Natural killer cell (primary cell): ENCODE measurements around the gene ATG13. TPM values are rescaled to one million over a fixed set of nuclear protein-coding genes. Genes with fewer than 3 reads are reported as not detected.

ENCODE experiments used
- ATAC-seq, 3 donors: fragments of 150-1000 bp in 2 of 3; fragments of 200-7000 bp in 1 of 3; cut with Tn5 transposase; 1 replicate in 1 of 3; 2 replicates in 2 of 3; pipeline ENCODE4 v1.10.0; 2021; ENCODE audit warnings: mild to moderate bottlenecking in 2 of 3, moderate library complexity in 2 of 3
- DNase-seq, 2 donors: peaks; one replicate each; pipeline versions ENCODE4 v3.0.0 to v3.0.0-alpha.2; 2013 to 2021; ENCODE audit warnings: mixed read lengths in 1 of 2
- H3K27ac ChIP-seq: one replicate; pipeline ENCODE4 v1.5.1; 2013; ENCODE audit warnings: mild to moderate bottlenecking, low read length
- H3K27me3 ChIP-seq: one replicate; pipeline ENCODE4 v1.6.1; 2013; ENCODE audit warnings: low read length; ENCODE audit not compliant: control insufficient read depth, insufficient read depth
- H3K36me3 ChIP-seq: one replicate; pipeline ENCODE4 v1.6.1; 2013; ENCODE audit warnings: low read length; ENCODE audit not compliant: control insufficient read depth, insufficient read depth
- H3K4me1 ChIP-seq: one replicate; pipeline ENCODE4 v1.6.1; 2013; ENCODE audit warnings: low read length; ENCODE audit not compliant: control insufficient read depth, insufficient read depth
- H3K4me3 ChIP-seq: one replicate; pipeline ENCODE4 v1.5.1; 2013; ENCODE audit warnings: low read length
- H3K9me3 ChIP-seq: one replicate; pipeline ENCODE4 v1.6.1; 2013; ENCODE audit warnings: low read length; ENCODE audit not compliant: control insufficient read depth, insufficient read depth
- H3K27ac Mint-ChIP-seq, 2 donors: one replicate each; pipeline ENCODE4 v1.8.0; 2022; ENCODE audit warnings: mild to moderate bottlenecking in 2 of 2, mixed read lengths in 2 of 2, moderate library complexity in 1 of 2
- H3K27me3 Mint-ChIP-seq, 2 donors: one replicate each; pipeline ENCODE4 v1.8.0; 2022; ENCODE audit warnings: low read depth in 2 of 2, mixed read lengths in 2 of 2
- H3K36me3 Mint-ChIP-seq: one replicate; pipeline ENCODE4 v1.8.0; 2022; ENCODE audit warnings: mixed read lengths
- H3K4me1 Mint-ChIP-seq, 2 donors: one replicate each; pipeline ENCODE4 v1.8.0; 2022; ENCODE audit warnings: mixed read lengths in 2 of 2
- H3K4me3 Mint-ChIP-seq: one replicate; pipeline ENCODE4 v1.8.0; 2022; ENCODE audit warnings: mild to moderate bottlenecking, moderate library complexity, mixed read lengths
- H3K9me3 Mint-ChIP-seq, 2 donors: one replicate each; pipeline ENCODE4 v1.8.0; 2022; ENCODE audit warnings: mixed read lengths in 2 of 2
- WGBS: methylation state at CpG from one replicate; pipeline ENCODE4 v1.1.7; 2013; ENCODE audit warnings: missing lambda C conversion rate; ENCODE audit not compliant: insufficient coverage; 5-methylcytosine and 5-hydroxymethylcytosine counted together
- intact Hi-C: fragments of 100-400 bp; cut with micrococcal nuclease; formaldehyde crosslinking; loops from one replicate; pipeline ENCODE4 v1.14.2; 2022
- total RNA-seq, 4 donors: library from RNA; stranded (reverse); fragments of 120-200 nt in 1 of 4; gene quantifications; one replicate each; pipeline versions ENCODE4 v1.2.3 to v1.2.4, GENCODE V29; 2013 to 2022
- TF ChIP-seq, protein P1 (sequence below): fragments of 200-600 bp; IDR thresholded peaks from one replicate; pipeline ENCODE4 v1.8.0; 2022; ENCODE audit warnings: antibody characterized with exemption

Gene ATG13
- total RNA-seq, 3 donors from 2014 or later (not counting 1 experiment from before 2014, with no cell fraction given), result 125 to 137 (median 132) TPM

- H3K27me3 ChIP-seq, result no peaks in the 10 kb centered on the region
- no peak overlapping the region for H3K4me3 ChIP-seq
- intact Hi-C loops, result loop anchor here (10.0 kb wide), 1 partner anchor 62 kb away; the partner anchor contains the start of genes ATG13 and HARBI1
- TF ChIP-seq, protein P1, sequence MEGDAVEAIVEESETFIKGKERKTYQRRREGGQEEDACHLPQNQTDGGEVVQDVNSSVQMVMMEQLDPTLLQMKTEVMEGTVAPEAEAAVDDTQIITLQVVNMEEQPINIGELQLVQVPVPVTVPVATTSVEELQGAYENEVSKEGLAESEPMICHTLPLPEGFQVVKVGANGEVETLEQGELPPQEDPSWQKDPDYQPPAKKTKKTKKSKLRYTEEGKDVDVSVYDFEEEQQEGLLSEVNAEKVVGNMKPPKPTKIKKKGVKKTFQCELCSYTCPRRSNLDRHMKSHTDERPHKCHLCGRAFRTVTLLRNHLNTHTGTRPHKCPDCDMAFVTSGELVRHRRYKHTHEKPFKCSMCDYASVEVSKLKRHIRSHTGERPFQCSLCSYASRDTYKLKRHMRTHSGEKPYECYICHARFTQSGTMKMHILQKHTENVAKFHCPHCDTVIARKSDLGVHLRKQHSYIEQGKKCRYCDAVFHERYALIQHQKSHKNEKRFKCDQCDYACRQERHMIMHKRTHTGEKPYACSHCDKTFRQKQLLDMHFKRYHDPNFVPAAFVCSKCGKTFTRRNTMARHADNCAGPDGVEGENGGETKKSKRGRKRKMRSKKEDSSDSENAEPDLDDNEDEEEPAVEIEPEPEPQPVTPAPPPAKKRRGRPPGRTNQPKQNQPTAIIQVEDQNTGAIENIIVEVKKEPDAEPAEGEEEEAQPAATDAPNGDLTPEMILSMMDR, result no peak
- H3K36me3 Mint-ChIP-seq, result no peaks in the 10 kb centered on the region
- ATAC-seq, result no peak
- H3K4me1 Mint-ChIP-seq, result peaks cover 28 to 34% of the 10 kb centered on the region in 2 donors
- H3K27ac ChIP-seq, result no peak overlapping the region
- H3K36me3 ChIP-seq, result peaks cover 60% of the 10 kb centered on the region
- no peak overlapping the region for H3K4me3 Mint-ChIP-seq
- H3K9me3 Mint-ChIP-seq, result no peaks in the 10 kb centered on the region
- H3K9me3 ChIP-seq, result no peaks in the 10 kb centered on the region
- peaks cover 52% of the 10 kb centered on the region for H3K4me1 ChIP-seq
- DNase-seq, result no peak
- no peaks in the 10 kb centered on the region for H3K27me3 Mint-ChIP-seq
- WGBS, result 95% methylated on average over 8 of the region's 8 CpGs
- peak overlapping the region; percentile 21 to 73 for H3K27ac Mint-ChIP-seq
Observed at GRCh38 chr11:46677169-46677568, 59.8 kb downstream of the ATG13 start.

DNA sequence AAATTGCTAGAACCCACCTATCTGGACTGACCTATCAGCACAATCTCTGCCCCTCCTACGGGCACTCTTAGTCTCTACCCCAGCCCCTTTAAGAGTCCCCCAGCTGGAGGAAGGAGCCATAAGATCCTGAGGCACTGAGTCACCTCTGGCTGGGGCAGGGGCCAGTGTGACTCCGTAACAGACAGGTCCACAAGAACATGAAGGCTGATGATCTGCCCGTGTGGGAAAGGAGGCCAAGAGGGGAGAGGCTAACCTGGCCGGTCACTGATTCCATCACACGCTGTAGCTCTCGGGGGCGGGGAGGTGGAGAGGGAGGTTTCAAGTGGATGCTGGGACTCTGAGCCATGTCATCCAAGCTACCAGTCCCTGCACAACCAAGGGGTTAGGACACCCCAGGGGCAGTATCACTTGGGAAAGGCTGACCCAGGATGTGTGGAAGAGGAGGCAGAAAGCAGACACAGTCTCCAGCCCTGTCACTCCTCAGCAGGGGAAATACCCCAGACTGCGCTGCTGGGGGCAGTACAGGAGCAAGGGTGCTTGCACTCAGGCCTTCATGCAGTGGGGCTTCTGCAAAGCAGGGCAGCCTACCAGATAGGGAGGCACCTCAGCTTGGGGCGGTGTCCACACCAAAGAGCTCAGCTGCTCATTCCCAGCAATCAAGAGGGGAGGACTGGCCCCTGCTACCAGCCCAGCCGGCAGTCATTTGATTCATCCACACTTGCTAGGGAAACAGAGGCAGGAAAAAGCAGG, 60.8 kb downstream of the ATG13 start:
- Mint-ChIP-seq H3K27me3 (no peaks in the 10 kb centered on the region), H3K27ac (no peak overlapping the region), H3K4me1 (peaks cover 18 to 25% of the 10 kb centered on the region in 2 donors), H3K4me3 (no peak overlapping the region), H3K36me3 (no peaks in the 10 kb centered on the region), H3K9me3 (no peaks in the 10 kb centered on the region)
- ATAC-seq, result no peak
- TF ChIP-seq, protein P1, result no peak
- H3K9me3 ChIP-seq, result no peaks in the 10 kb centered on the region
- 97% methylated on average over 10 of the region's 10 CpGs for WGBS
- peaks cover 42% of the 10 kb centered on the region for H3K4me1 ChIP-seq
- intact Hi-C loops, result loop anchor here (10.0 kb wide), 1 partner anchor 63 kb away; the partner anchor contains the start of genes ATG13 and HARBI1
- no peak overlapping the region for H3K27ac ChIP-seq
- no peaks in the 10 kb centered on the region for H3K27me3 ChIP-seq
- peaks cover 55% of the 10 kb centered on the region for H3K36me3 ChIP-seq
- H3K4me3 ChIP-seq, result no peak overlapping the region
- DNase-seq, result no peak

DNA sequence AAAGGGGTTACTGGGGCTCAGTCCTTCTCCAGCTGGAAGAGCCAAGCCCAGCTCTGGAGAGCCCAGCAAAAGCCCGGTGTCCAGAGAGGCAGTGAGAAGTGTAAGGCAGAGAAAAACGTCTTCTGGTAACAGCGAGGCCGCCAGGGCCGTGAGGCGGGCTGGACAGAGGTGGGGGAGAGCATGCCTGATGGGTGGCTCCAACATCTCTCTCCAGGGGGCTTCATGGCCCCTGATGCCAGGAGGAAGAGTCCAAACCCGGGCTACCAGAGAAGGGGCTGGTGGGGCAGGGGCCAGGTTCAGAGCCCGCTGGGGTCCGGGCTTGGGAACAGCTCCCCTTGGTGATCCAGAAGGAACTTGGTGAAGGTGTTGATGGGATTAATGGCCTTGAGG, 61.4 kb downstream of the ATG13 start:
- Mint-ChIP-seq H3K4me3 (no peak overlapping the region), H3K27me3 (no peaks in the 10 kb centered on the region), H3K9me3 (no peaks in the 10 kb centered on the region), H3K4me1 (peaks cover 17 to 21% of the 10 kb centered on the region in 2 donors), H3K36me3 (no peaks in the 10 kb centered on the region), H3K27ac (no peak overlapping the region)
- Histone ChIP-seq H3K27me3 (no peaks in the 10 kb centered on the region), H3K36me3 (peaks cover 52% of the 10 kb centered on the region), H3K4me3 (no peak overlapping the region), H3K9me3 (no peaks in the 10 kb centered on the region), H3K4me1 (peaks cover 36% of the 10 kb centered on the region), H3K27ac (no peak overlapping the region)
- WGBS, result 93% methylated on average over 9 of the region's 9 CpGs
- no peak for ATAC-seq
- DNase-seq, result no peak
- intact Hi-C loops, result loop anchor here (10.0 kb wide), 1 partner anchor 64 kb away; the partner anchor contains the start of genes ATG13 and HARBI1
- TF ChIP-seq, protein P1, result no peak
